ENCODE data around the gene C22orf23. TPM values are rescaled to one million over a fixed set of nuclear protein-coding genes. Genes with fewer than 3 reads are reported as not detected.
"Not testable (repeated sequence)": the region's sequence is repeated elsewhere in the genome, so short reads cannot be mapped to it uniquely, and the experiment has no call there.

C22orf23 gene
- total RNA-seq, 1 donor from 2014 or later = not detected

DNA sequence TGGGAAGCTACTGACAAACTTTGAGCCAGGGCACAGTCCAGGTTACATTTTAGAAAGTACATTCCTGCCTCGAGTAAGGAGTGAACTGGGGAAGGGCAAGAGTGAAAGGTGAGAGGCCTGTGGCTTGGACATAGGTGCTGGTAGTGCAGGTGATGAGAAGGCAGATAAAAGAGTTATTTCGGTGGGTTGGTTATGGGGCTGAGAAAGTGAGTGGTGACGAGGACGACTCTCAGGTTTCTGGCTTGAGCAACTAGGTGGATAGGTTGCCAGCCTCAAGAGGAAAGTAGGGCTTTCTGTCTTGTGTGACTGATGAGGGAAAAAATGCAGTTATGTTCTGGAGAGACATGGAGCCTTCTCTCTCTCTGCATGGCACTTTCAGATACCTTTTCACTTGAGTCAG, 3.8 kb upstream of the C22orf23 start:
- Mint-ChIP-seq H3K4me1 (ENCODE audit: low read depth) (peaks cover 26% of the 10 kb centered on the region), H3K36me3 (ENCODE audit: low read depth) (peaks cover 37% of the 10 kb centered on the region), H3K27me3 (ENCODE audit: insufficient read depth) (peaks cover 7% of the 10 kb centered on the region), H3K9me3 (no peaks in the 10 kb centered on the region), H3K4me3 (no peak overlapping the region), H3K27ac (no peak overlapping the region)
- DNase-seq (ENCODE audit: low spot score) = no peak
- intact Hi-C loops (cut with micrococcal nuclease) = no loop called here

DNA sequence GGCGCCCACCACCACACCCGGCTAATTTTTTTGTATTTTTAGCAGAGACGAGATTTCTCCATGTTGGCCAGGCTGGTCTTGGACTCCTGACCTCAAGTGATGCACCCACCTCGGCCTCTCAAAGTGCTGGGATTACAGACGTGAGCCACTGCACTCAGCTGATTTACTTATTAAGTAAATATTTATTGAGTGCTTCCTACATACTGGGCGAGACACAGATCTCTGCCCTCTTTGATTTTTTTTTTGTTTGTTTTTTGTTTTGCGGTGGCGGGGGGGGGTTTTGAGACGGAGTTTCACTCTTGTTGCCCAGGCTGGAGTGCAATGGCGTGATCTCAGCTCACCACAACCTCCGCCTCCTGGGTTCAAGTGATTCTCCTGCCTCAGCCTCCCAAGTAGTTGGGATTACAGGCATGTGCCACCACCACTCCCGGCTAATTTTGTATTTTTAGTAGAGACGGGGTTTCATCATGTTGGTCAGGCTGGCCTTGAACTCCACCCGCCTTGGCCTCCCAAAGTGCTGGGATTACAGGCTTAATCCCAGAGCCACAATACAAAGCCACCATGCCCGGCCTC, 2.5 kb upstream of the C22orf23 start:
- H3K4me3 Mint-ChIP-seq; intact Hi-C loops (cut with micrococcal nuclease); H3K9me3 Mint-ChIP-seq; DNase-seq (ENCODE audit: low spot score); H3K27ac Mint-ChIP-seq; H3K27me3 Mint-ChIP-seq (ENCODE audit: insufficient read depth): not testable (repeated sequence)
- peaks cover 31% of the 10 kb centered on the region for H3K36me3 Mint-ChIP-seq (ENCODE audit: low read depth)
- H3K4me1 Mint-ChIP-seq (ENCODE audit: low read depth) = peaks cover 26% of the 10 kb centered on the region

DNA sequence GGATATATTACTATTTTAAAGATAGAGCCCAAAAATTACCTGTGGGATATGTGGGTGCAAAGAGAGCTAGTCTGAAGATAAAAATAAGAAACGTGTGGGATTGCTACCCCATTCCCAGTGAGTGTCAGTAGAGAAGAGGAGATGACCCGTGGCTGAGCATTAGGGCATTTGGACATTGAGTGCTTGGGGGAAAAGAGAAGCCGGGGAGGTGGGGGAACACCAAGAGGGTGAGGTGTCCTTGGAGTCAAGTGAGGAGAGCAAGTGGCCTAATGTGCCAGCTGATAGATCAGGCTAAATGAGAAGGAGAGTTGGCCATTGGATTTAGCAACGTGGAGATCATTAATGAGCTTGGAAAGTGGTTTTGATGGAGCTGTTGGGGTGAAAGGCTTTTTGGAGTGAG, 1.3 kb upstream of the C22orf23 start:
- H3K9me3 Mint-ChIP-seq = no peaks in the 10 kb centered on the region
- peak overlapping the region; percentile 33 for H3K27ac Mint-ChIP-seq
- peaks cover 7% of the 10 kb centered on the region for H3K27me3 Mint-ChIP-seq (ENCODE audit: insufficient read depth)
- H3K36me3 Mint-ChIP-seq (ENCODE audit: low read depth) = peaks cover 31% of the 10 kb centered on the region
- no peak for DNase-seq (ENCODE audit: low spot score)
- H3K4me1 Mint-ChIP-seq (ENCODE audit: low read depth) = peaks cover 26% of the 10 kb centered on the region
- intact Hi-C loops (cut with micrococcal nuclease) = loop anchor here (5.0 kb wide), 1 partner anchor 207 kb away; no protein-coding TSS in a partner anchor
- peak overlapping the region; percentile 99 for H3K4me3 Mint-ChIP-seq

DNA sequence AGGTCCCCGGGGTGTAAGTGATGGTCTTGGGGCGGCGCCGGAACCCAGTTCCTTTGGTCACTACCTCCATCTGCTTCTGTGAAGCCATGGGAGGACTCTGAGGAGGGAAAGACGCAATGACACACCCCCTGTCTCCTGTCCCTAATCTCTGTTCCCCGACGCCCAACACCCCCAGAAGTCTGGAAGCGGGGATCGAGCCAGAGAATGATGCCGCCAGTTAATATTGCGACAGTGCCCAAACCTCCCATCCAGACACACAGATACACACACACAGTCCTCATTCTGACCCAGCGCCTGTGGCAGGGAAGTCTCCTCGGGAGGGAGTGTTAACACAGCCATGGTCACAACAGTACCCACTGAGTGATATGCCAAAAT, 352 bp downstream of the C22orf23 start:
- peak overlapping the region; percentile 92 for H3K27ac Mint-ChIP-seq
- H3K27me3 Mint-ChIP-seq (ENCODE audit: insufficient read depth) = peaks cover 7% of the 10 kb centered on the region
- no peaks in the 10 kb centered on the region for H3K9me3 Mint-ChIP-seq
- H3K4me1 Mint-ChIP-seq (ENCODE audit: low read depth) = peaks cover 26% of the 10 kb centered on the region
- H3K4me3 Mint-ChIP-seq = peak overlapping the region; percentile 99
- H3K36me3 Mint-ChIP-seq (ENCODE audit: low read depth) = peaks cover 18% of the 10 kb centered on the region
- intact Hi-C loops (cut with micrococcal nuclease) = loop anchor here (1.0 to 5.0 kb wide), 6 partner anchors 19 to 617 kb away; partner anchors contain the start of genes DMC1, EIF3L and MICALL1
- DNase-seq (ENCODE audit: low spot score) = no peak

DNA sequence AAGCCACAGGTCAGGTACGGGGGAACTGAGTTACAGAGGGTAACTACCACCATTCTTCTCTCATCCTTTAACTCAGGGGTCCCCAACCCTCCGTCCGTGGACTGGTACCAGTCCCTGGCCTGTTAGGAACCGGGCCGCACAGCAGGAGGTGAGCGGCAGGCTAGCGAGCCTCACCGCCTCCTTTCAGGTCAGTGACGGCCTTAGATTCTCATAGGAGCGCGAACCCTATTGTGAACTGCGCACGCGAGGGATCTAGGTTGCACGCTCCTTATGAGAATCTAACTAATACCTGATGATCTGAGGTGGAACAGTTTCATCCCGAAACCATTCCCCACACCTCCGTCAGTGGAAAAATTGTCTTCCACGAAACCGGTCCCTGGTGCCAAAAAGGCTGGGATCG, 772 bp downstream of the C22orf23 start:
- Mint-ChIP-seq H3K4me1 (ENCODE audit: low read depth) (peaks cover 26% of the 10 kb centered on the region), H3K4me3 (peak overlapping the region; percentile 99), H3K36me3 (ENCODE audit: low read depth) (peaks cover 16% of the 10 kb centered on the region)
- intact Hi-C loops (cut with micrococcal nuclease) = loop anchor here (1.0 to 5.0 kb wide), 6 partner anchors 18 to 618 kb away; partner anchors contain the start of genes DMC1, EIF3L and MICALL1
- not testable (repeated sequence) for H3K27ac Mint-ChIP-seq; H3K27me3 Mint-ChIP-seq (ENCODE audit: insufficient read depth); H3K9me3 Mint-ChIP-seq; DNase-seq (ENCODE audit: low spot score)

DNA sequence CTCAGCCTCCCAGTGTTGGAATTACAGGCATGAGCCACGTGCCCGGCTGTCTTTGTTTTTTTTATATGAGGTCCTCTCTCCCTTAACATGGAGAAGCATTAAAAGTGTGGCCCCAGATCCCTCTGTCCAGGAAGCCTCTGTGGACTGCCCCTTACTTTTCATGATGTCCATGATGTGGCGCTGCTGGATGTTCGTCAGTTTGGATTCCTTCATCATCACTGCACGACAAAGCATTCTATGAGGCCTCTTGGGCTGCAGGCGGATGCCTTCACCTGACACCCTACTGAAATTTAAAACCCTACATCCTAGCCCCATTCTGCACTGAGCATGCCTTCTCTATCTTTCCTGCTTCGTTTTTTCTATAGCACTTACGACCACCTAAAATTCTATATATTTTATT, 2.1 kb downstream of the C22orf23 start:
- Mint-ChIP-seq H3K27me3 (ENCODE audit: insufficient read depth) (peaks cover 7% of the 10 kb centered on the region), H3K36me3 (ENCODE audit: low read depth) (peaks cover 4% of the 10 kb centered on the region), H3K4me1 (ENCODE audit: low read depth) (peaks cover 26% of the 10 kb centered on the region), H3K4me3 (no peak overlapping the region), H3K27ac (no peak overlapping the region), H3K9me3 (no peaks in the 10 kb centered on the region)
- DNase-seq (ENCODE audit: low spot score) = no peak
- intact Hi-C loops (cut with micrococcal nuclease) = loop anchor here (5.0 kb wide), 1 partner anchor 204 kb away; no protein-coding TSS in a partner anchor

DNA sequence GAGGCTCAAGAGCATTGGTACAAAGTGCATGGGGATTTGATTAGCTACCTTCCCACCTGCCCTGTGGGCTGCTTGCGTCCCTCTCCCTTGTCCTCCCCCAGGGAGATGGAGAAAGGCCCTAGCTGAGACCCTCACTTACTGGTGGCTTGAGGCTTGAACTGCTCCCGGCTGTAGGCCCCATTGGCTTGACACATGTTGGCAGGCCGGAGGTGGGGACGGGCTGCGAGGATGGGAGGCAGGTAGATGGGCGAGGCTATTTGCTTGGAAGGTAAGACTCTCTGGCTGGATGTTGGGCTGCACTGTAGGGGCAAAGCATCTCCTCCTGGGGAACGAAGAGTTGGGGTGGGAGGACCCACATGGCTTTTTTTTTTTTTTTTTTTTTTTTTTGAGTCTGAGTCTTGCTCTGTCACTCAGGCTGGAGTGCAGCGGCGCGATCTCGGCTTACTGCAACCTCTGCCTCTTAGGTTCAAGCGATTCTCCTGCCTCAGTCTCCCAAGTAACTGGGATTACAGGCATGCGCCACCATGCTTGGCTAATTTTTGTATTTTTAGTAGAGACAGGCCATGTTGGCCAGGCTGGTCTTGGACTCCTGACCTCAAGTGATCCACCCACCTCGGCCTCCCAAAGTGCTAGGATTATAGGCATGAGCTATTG, 6.1 kb downstream of the C22orf23 start:
- H3K4me1 Mint-ChIP-seq (ENCODE audit: low read depth); H3K36me3 Mint-ChIP-seq (ENCODE audit: low read depth); H3K4me3 Mint-ChIP-seq; DNase-seq (ENCODE audit: low spot score); intact Hi-C loops (cut with micrococcal nuclease); H3K27me3 Mint-ChIP-seq (ENCODE audit: insufficient read depth); H3K9me3 Mint-ChIP-seq; H3K27ac Mint-ChIP-seq: not testable (repeated sequence)

DNA sequence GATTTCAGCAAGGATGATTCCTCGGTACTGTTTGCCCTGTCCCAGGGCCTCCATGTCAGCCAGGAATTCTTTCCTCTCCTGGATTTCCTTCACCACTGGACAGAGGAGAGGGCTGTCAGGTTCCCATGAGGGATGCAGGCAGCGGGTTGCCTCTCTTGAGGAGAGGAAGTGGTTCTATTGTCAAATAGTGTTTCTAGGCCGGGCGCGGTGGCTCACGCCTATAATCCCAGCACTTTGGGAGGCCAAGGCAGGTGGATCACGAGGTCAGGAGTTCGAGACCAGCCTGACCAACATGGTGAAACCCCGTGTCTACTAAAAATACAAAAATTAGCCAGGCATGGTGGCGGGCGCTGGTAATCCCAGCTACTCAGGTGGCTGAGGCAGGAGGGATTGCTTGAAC, 9.0 kb downstream of the C22orf23 start:
- H3K9me3 Mint-ChIP-seq; H3K27ac Mint-ChIP-seq; DNase-seq (ENCODE audit: low spot score); H3K4me3 Mint-ChIP-seq; H3K4me1 Mint-ChIP-seq (ENCODE audit: low read depth); H3K36me3 Mint-ChIP-seq (ENCODE audit: low read depth); intact Hi-C loops (cut with micrococcal nuclease); H3K27me3 Mint-ChIP-seq (ENCODE audit: insufficient read depth): not testable (repeated sequence)

DNA sequence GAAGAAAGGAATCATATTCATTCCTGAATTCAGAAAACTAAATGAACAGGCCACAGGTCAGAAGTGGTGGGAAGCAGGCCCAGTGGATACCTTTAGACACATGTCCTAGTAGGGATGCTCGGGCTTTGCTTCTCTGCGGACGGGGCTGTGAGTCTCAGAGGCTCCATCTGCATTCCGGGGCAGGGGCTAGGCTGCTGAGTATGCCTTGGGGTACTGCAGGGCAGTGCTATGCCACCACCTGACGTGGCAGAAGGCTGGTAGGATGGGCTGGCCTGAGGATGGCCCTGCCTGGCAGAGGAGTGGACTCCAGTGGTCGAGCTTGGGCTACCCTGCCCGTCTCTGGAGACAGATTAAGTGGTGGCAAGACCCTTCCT, 9.6 kb downstream of the C22orf23 start:
- H3K9me3 Mint-ChIP-seq = no peaks in the 10 kb centered on the region
- no peak overlapping the region for H3K27ac Mint-ChIP-seq
- H3K4me1 Mint-ChIP-seq (ENCODE audit: low read depth) = no peaks in the 10 kb centered on the region
- no peaks in the 10 kb centered on the region for H3K27me3 Mint-ChIP-seq (ENCODE audit: insufficient read depth)
- no peak overlapping the region for H3K4me3 Mint-ChIP-seq
- peaks cover 4% of the 10 kb centered on the region for H3K36me3 Mint-ChIP-seq (ENCODE audit: low read depth)
- intact Hi-C loops (cut with micrococcal nuclease) = no loop called here
- no peak for DNase-seq (ENCODE audit: low spot score)

DNA sequence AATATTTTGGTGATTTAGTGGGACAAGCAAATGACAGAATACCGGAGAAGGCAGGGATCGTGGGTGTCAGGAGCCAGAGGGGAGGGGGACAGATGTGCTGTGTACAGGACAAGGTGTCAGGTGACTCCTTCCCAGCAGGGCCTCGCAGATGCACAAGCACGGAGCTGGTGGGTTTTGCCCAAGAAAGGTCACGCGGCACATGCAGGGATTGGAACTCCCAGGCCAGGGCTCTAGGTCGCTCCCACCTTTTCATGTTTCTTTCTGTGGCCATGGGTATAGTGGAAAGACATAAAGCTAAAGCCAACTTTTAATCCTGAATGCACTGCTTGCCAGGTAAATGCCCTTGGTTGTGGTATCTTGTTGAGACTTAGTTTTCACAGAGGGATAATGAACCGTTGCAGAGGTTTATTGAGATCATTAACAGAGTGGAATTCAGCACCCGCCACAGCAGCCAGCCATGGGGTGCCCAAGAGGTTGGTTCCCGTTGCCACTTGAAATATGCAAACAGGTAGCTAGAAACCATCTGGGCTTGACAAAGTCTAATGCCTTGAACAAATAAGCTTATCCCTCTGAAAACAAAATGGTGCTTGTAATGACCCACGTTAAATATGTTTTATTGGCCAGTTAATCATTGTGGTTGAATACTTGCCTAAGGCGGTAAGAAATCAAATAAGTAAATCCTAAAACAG, 10.1 kb downstream of the C22orf23 start:
- Mint-ChIP-seq H3K27me3 (ENCODE audit: insufficient read depth) (no peaks in the 10 kb centered on the region), H3K4me3 (no peak overlapping the region), H3K36me3 (ENCODE audit: low read depth) (peaks cover 4% of the 10 kb centered on the region), H3K4me1 (ENCODE audit: low read depth) (no peaks in the 10 kb centered on the region), H3K27ac (no peak overlapping the region), H3K9me3 (no peaks in the 10 kb centered on the region)
- intact Hi-C loops (cut with micrococcal nuclease) = no loop called here
- no peak for DNase-seq (ENCODE audit: low spot score)

DNA sequence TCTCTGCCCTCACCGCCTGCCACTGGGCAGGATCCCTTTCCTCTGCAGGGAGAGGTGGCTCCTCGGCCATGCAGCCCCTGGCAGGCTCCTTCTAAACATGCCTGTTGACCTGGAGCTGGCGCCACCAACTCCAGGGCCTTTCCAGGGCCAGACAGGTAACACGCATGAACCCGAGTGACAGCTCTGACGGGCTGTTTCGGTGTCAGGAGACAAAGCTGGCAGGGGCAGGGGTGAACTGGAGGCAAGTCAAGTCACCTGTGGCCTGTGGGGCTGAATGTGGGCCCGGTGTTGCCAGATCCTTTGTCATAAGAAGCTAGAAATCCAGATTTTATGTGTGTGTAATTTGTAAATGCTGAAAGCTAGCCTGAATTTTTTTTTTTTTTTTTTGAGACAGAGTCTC, 11.3 kb downstream of the C22orf23 start:
- intact Hi-C loops (cut with micrococcal nuclease) = no loop called here
- H3K4me1 Mint-ChIP-seq (ENCODE audit: low read depth) = no peaks in the 10 kb centered on the region
- peaks cover 10% of the 10 kb centered on the region for H3K36me3 Mint-ChIP-seq (ENCODE audit: low read depth)
- no peaks in the 10 kb centered on the region for H3K9me3 Mint-ChIP-seq
- no peak for DNase-seq (ENCODE audit: low spot score)
- no peak overlapping the region for H3K4me3 Mint-ChIP-seq
- H3K27me3 Mint-ChIP-seq (ENCODE audit: insufficient read depth) = no peaks in the 10 kb centered on the region
- no peak overlapping the region for H3K27ac Mint-ChIP-seq

DNA sequence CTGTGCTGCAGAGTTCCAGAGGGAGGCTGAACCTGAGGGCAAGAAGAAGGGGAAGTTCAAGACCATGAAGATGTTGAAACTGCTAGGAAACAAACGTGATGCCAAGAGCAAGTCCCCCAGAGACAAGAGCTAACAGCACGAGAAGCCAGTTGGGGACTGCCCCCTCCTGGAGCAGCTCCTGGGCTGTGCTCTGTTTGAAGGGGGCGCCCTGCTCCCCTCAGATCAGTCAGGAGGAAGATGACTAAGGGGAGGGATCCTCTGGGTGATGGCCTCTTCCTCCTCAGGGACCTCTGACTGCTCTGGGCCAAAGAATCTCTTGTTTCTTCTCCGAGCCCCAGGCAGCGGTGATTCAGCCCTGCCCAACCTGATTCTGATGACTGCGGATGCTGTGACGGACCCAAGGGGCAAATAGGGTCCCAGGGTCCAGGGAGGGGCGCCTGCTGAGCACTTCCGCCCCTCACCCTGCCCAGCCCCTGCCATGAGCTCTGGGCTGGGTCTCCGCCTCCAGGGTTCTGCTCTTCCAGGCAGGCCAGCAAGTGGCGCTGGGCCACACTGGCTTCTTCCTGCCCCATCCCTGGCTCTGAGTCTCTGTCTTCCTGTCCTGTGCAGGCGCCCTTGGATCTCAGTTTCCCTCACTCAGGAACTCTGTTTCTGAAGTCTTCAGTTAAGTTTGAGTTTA, 12.6 kb downstream of the C22orf23 start:
- Mint-ChIP-seq H3K27ac (no peak overlapping the region), H3K9me3 (no peaks in the 10 kb centered on the region), H3K36me3 (ENCODE audit: low read depth) (peaks cover 10% of the 10 kb centered on the region), H3K27me3 (ENCODE audit: insufficient read depth) (no peaks in the 10 kb centered on the region), H3K4me3 (no peak overlapping the region), H3K4me1 (ENCODE audit: low read depth) (no peaks in the 10 kb centered on the region)
- DNase-seq (ENCODE audit: low spot score) = no peak
- intact Hi-C loops (cut with micrococcal nuclease) = no loop called here

All from activated T-helper 1 cell treated with anti-CD3 and anti-CD28 coated beads, Interleukin-12 subunit alpha, Interleukin-12 subunit beta, Interleukin-2, Interleukin-4 antibody, amounts not matched to agents 30 ng/mL and 10 ng/mL and 1 ng/mL, durations not matched to agents 14 hours and 24 hours and 36 hours (primary cell).